GM23338 (cell line): Measurements from ENCODE around the gene YPEL5.

Experiments used
- EZH2 ChIP-seq: fragments of 200-600 bp; sonication (generic); IDR thresholded peaks from one replicate; pipeline ENCODE4 v1.8.0; 2017; ENCODE audit warnings: antibody characterized with exemption, mild to moderate bottlenecking, low read depth; ENCODE audit not compliant: unreplicated experiment
- EZH2phosphoT487 ChIP-seq: fragments of 200-600 bp; sonication (generic); IDR thresholded peaks from one replicate; pipeline ENCODE4 v1.8.1; 2018; ENCODE audit warnings: antibody characterized with exemption; ENCODE audit not compliant: unreplicated experiment
- JUNB ChIP-seq: IDR thresholded peaks from one replicate; pipeline ENCODE4 v1.6.1; 2016; ENCODE audit warnings: antibody characterized with exemption; ENCODE audit not compliant: unreplicated experiment
- NANOG ChIP-seq: IDR thresholded peaks from 2 replicates; pipeline ENCODE4 v1.6.1; 2016; ENCODE audit warnings: antibody characterized with exemption, borderline replicate concordance
- POLR2AphosphoS5 ChIP-seq: IDR thresholded peaks from 2 replicates; pipeline ENCODE4 v1.6.1; 2016; ENCODE audit warnings: antibody characterized with exemption, low read depth
- REST ChIP-seq: IDR thresholded peaks from one replicate; pipeline ENCODE4 v1.6.1; 2018; ENCODE audit warnings: antibody characterized with exemption; ENCODE audit not compliant: unreplicated experiment
- ZNF114 ChIP-seq: fragments of 250-450 bp; sonication (Bioruptor Pico); IDR thresholded peaks from 2 replicates; pipeline ENCODE4 v1.5.0; 2020; ENCODE audit warnings: mild to moderate bottlenecking, moderate library complexity
- ZNF331 ChIP-seq: fragments of 250-450 bp; sonication (Bioruptor Pico); IDR thresholded peaks from 2 replicates; pipeline ENCODE4 v1.5.0; 2020; ENCODE audit warnings: low read depth, mild to moderate bottlenecking, moderate library complexity
- TF ChIP-seq, protein P1 (sequence below), 2 experiments: fragments of 200-600 bp in 1 of 2; sonication (generic) in 1 of 2; conservative IDR thresholded peaks; 2 replicates each; pipeline versions ENCODE4 v1.5.1 to v1.6.1; 2016 to 2017; ENCODE audit warnings: antibody characterized with exemption in 2 of 2, low read depth in 2 of 2, mild to moderate bottlenecking in 2 of 2, moderate library complexity in 1 of 2
- TF ChIP-seq, protein P2 (sequence below): IDR thresholded peaks from 2 replicates; pipeline ENCODE4 v1.6.1; 2016; ENCODE audit warnings: antibody characterized with exemption

DNA sequence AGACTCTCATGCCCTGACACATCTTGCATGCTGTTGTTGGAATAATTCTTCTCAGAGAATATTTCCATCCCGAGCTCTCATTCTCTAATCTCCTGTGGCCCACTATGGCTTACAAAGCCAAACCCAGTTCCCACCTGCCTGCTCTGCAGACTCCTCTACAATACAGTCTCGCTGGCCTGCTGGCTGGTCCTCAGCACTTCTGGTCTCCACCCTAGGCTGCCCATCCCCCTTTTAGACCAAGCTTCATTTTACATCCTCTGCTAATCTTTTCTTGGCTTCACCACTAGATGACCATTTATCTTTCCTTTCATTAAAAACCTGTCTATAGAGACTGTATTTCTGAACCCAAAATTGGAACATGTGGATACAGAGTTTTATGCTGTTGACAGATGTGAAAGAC is 42.5 kb upstream of the YPEL5 start:
- TF ChIP-seq ZNF331 (CRISPR knock-in tag): no peak
- TF ChIP-seq, protein P1, sequence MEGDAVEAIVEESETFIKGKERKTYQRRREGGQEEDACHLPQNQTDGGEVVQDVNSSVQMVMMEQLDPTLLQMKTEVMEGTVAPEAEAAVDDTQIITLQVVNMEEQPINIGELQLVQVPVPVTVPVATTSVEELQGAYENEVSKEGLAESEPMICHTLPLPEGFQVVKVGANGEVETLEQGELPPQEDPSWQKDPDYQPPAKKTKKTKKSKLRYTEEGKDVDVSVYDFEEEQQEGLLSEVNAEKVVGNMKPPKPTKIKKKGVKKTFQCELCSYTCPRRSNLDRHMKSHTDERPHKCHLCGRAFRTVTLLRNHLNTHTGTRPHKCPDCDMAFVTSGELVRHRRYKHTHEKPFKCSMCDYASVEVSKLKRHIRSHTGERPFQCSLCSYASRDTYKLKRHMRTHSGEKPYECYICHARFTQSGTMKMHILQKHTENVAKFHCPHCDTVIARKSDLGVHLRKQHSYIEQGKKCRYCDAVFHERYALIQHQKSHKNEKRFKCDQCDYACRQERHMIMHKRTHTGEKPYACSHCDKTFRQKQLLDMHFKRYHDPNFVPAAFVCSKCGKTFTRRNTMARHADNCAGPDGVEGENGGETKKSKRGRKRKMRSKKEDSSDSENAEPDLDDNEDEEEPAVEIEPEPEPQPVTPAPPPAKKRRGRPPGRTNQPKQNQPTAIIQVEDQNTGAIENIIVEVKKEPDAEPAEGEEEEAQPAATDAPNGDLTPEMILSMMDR (conservative IDR thresholded peaks at IDR 0.05; ENCODE audit: low read depth in 2 of 2): no peak
- no peak for TF ChIP-seq REST
- no peak for TF ChIP-seq EZH2
- no peak for TF ChIP-seq JUNB
- TF ChIP-seq EZH2phosphoT487: no peak
- no peak for TF ChIP-seq POLR2AphosphoS5
- TF ChIP-seq NANOG: no peak
- TF ChIP-seq, protein P2, sequence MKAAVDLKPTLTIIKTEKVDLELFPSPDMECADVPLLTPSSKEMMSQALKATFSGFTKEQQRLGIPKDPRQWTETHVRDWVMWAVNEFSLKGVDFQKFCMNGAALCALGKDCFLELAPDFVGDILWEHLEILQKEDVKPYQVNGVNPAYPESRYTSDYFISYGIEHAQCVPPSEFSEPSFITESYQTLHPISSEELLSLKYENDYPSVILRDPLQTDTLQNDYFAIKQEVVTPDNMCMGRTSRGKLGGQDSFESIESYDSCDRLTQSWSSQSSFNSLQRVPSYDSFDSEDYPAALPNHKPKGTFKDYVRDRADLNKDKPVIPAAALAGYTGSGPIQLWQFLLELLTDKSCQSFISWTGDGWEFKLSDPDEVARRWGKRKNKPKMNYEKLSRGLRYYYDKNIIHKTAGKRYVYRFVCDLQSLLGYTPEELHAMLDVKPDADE: no peak
- TF ChIP-seq ZNF114 (CRISPR knock-in tag): no peak
